LNCAP (cell line): ENCODE results near the gene CISD3.

Source experiments
- CTCF ChIP-seq: fragments of 450-650 bp; IDR thresholded peaks from 2 replicates; pipeline ENCODE4 v1.5.1; 2017; ENCODE audit warnings: mild to moderate bottlenecking

Gene CISD3

DNA sequence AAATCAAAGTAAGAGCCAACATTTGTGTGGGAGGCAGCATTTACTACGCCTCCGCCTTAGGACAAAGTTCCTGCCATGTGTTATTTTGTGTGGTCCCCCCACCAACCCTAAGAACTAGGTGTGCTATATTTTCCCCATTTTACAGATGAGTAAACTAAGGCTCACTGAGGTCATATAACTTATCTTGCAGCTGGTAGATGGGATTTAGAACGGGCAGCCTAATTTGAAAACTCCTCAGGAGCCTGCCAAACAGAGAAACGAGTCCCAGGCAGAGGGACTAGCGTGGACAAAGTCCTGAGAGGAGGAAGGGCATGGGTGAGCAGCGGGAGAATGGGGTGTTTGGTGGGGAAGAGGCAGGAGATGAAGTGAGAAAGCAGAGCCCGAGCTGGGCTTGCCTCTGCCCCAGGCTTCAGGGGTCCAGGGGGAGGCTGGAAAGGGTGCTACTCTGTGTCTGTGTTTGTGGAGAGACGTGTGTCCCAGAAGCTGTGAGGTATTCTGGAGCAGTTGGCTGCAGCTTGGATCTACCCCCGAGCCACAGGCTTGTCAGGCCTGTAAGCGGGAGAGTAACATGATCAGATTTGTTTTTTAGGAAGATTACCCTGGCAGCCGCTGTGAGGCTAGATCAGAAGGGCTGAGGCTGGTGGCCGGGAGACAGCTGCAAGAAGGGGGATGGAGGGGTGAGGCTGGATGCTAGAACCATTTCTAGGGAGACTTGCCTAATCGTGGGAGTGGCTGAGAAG lies 20.1 kb upstream of the CISD3 start:
- no peak for TF ChIP-seq CTCF

DNA sequence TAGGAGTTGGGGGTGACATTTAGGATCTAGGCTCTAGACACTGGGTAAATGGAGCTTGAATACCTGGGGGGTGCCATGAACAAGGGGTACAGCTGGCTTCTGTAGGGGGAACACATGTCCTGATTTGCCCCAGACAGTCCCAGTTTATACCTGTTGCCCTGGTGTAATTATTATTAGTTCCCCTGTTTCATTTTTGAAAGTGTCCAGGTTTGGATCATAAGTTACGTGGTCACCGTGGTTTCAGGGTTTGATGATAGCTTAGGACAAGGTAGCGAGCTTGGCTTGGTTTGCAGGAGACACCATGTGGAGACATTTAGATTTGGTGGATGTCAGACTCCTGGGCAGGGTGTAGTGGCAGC lies 19.6 kb upstream of the CISD3 start:
- no peak for TF ChIP-seq CTCF

DNA sequence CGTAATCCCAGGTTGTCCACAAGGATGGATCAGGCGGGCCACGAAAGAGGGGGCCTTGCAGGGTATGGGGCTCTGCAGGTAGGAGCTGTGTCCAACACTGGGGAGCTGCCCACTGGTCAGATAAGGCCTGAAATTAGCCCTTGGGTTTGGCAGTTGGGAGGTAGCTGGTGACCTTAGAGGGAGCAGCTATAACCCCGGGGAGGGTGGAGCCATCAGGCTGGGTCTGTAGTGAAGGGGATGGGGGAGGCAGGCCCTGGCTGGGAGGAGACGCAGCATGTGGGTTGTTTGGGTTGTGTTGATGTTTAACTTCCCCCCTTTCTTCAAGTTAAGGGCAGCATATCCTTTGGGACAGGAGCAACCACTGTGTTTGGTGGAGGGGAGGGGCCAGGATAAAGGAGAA lies 19.2 kb upstream of the CISD3 start:
- no peak for TF ChIP-seq CTCF

DNA sequence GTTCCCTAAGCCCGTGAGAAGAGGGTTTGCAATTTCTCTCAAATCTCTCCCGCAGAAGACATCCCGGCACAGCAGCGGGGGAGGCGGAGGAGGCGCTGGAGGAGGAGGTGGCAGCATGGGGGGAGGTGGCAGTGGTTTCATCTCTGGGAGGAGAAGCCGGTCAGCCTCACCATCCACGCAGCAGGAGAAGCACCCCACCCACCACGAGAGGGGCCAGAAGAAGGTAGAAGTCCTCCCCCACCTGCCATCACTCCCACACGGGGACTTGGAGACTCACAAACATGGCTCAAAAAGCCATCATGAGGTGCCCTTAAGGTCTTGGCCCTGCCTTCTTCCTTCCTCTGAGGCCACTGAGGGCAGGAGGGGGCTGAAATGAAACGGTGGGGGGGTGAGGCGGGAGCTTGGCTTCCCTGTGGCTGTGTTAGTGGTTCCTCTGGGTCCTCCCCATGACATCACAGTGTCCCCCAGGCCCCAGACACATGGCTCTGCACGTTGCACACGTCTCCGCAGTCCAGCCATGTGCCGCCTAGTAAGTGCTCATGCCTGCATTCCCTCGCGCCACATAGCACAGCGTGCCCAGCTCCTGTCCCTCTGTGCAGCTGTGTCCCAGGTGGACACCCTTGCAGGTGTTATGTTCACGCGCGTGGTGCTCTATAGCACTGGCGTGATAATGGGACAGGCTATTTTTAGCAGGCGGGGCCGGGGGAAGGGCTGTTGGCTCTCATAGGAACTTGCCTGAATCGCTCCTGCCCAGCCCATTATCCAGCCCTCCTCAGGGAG lies 18.2 kb upstream of the CISD3 start:
- TF ChIP-seq CTCF, result no peak

DNA sequence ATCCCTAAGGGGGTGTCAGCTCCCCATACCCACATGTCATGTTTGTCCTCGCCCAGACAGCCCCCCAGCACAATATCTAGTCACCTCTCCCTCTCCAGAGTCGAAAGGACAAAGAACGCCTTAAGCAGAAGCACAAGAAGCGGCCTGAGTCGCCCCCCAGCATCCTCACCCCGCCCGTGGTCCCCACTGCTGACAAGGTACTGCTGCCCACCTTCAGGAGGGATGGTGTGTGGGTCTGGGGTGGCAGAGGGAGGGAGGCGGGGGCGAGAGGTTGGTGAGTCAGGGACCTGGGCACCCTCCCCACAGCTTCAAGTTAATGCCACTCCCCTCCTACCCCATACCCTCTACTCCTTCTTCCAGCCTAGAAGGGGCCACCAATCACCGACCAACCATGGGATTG lies 17.5 kb upstream of the CISD3 start:
- no peak for TF ChIP-seq CTCF

- no peak for TF ChIP-seq CTCF
Measured at GRCh38 chr17:38713456-38714075, 16.6 kb upstream of the CISD3 start.

DNA sequence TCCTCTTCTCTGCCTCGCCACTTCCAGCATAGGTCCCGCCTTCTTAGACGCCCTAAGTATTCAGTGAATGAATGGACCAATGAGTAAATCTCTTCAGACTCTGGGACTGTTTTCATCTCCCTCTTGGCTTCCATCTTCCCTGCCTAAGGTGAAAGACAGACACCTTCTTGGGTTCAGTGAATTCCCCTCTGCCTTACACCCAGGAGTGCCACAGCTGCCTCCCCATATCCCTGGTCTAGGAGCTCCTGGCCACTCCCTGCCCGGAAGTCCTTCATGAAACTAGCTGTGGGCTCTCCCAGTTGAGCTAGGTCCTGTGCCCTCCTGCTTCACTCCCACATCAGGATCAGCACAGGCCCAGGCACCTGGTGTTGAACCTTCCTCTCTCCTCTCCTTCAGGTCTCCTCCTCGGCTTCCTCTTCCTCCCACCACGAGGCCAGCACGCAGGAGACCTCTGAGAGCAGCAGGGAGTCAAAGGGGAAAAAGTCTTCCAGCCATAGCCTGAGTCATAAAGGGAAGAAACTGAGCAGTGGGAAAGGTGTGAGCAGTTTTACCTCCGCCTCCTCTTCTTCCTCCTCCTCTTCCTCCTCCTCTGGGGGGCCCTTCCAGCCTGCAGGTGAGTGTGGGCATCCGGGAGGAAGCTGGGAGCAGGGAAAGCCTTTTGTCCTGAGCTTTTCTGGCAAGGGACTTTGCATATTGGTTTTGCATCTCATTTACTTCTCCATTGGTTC lies 14.8 kb upstream of the CISD3 start:
- TF ChIP-seq CTCF, result no peak
